ENCODE measurements around the gene YARS1.

The YARS1 gene

GRCh38 chr1:32744071-32744425, 73.1 kb downstream of the YARS1 start:
- DNase-seq (ENCODE audit: low spot score), result no peak

- no peak for DNase-seq (ENCODE audit: low spot score)
These were observed 73.6 kb downstream of the YARS1 start for GRCh38 chr1:32743380-32744070.

GRCh38 chr1:32742956-32743355, 74.2 kb downstream of the YARS1 start:
- no peak for DNase-seq (ENCODE audit: low spot score)

- DNase-seq (ENCODE audit: low spot score), result no peak
These were observed 74.8 kb downstream of the YARS1 start for GRCh38 chr1:32742199-32742947.

- DNase-seq (ENCODE audit: low spot score), result no peak
These were observed 75.6 kb downstream of the YARS1 start for GRCh38 chr1:32741413-32742198.

GRCh38 chr1:32741059-32741412, 76.1 kb downstream of the YARS1 start:
- DNase-seq (ENCODE audit: low spot score), result no peak

- no peak for DNase-seq (ENCODE audit: low spot score)
These were observed 80.1 kb downstream of the YARS1 start for GRCh38 chr1:32736812-32737791.

GRCh38 chr1:32733582-32734321, 83.4 kb downstream of the YARS1 start:
- no peak for DNase-seq (ENCODE audit: low spot score)

- DNase-seq (ENCODE audit: low spot score), result no peak
These were observed 87.7 kb downstream of the YARS1 start for GRCh38 chr1:32729254-32730046.

- DNase-seq (ENCODE audit: low spot score), result no peak
These were observed 88.6 kb downstream of the YARS1 start for GRCh38 chr1:32728413-32729077.

GRCh38 chr1:32727876-32728275, 89.3 kb downstream of the YARS1 start:
- no peak for DNase-seq (ENCODE audit: low spot score)

- no peak for DNase-seq (ENCODE audit: low spot score)
These were observed 91.6 kb downstream of the YARS1 start for GRCh38 chr1:32725615-32725982.
